Measurements from ENCODE around the gene COL5A3.
"Not testable (repeated sequence)": the region's sequence is repeated elsewhere in the genome, so short reads cannot be mapped to it uniquely, and the experiment has no call there.

Gene COL5A3

GRCh38 chr19:9935506-9936325, 74.6 kb downstream of the COL5A3 start:
- DNase-seq = no peak

GRCh38 chr19:9934132-9934950, 76.0 kb downstream of the COL5A3 start:
- peak; percentile 14 for DNase-seq

GRCh38 chr19:9932835-9933234, 77.5 kb downstream of the COL5A3 start:
- no peak for DNase-seq

GRCh38 chr19:9931629-9932028, 78.7 kb downstream of the COL5A3 start:
- DNase-seq = no peak

- no peak for DNase-seq
These were observed 86.9 kb downstream of the COL5A3 start for GRCh38 chr19:9923440-9923839.

- not testable (repeated sequence) for DNase-seq
These were observed 87.4 kb downstream of the COL5A3 start for GRCh38 chr19:9922782-9923379.

GRCh38 chr19:9917321-9917720, 93.0 kb downstream of the COL5A3 start:
- DNase-seq = peak; percentile 39

GRCh38 chr19:9916719-9917118, 93.6 kb downstream of the COL5A3 start:
- DNase-seq = no peak

GRCh38 chr19:9914315-9915207, 95.7 kb downstream of the COL5A3 start:
- DNase-seq = peak; percentile 59

GRCh38 chr19:9914001-9914314, 96.3 kb downstream of the COL5A3 start:
- no peak for DNase-seq

- DNase-seq = no peak
These were observed 96.9 kb downstream of the COL5A3 start for GRCh38 chr19:9913237-9914000.

GRCh38 chr19:9912551-9913236, 97.6 kb downstream of the COL5A3 start:
- no peak for DNase-seq

GRCh38 chr19:9911524-9912185, 98.6 kb downstream of the COL5A3 start:
- no peak for DNase-seq

- DNase-seq = no peak
These were observed 99.7 kb downstream of the COL5A3 start for GRCh38 chr19:9910625-9911024.

All from NCI-H1694 (cell line).